ENCODE measurements around the gene GPRC5B.

GPRC5B gene

GRCh38 chr16:19809121-19809635 is 75.5 kb downstream of the GPRC5B start:
- no peak for DNase-seq

DNA sequence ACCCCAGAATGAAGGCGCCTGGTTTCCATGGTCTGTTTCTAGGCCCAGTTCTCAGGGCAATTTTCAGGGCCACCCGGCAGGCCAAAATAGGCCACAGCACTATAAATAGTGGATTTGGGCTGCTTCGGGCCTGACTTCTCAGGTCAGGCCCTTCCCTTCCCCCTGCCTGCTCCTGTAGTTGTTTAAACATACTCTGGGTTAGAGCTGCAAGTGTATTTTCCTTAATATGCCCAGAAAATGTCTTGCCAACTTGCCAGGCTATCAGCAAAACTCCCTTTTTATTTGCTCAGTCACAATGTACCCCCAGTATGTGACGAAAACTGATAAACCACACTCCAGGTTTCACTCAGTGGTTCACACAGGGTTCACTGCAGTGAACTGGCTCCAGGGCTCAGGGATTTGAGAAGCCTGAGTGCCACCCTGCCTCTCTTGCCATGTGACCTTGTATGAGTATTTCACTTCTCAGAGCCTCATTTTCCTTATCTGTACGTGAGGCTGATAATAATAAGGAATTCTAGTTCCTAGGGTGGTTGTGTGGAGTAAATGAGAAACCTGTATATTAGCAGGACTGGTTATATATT is 76.5 kb downstream of the GPRC5B start:
- DNase-seq = no peak
